NCI-H345 (cell line): ENCODE data around the gene SKI.

Source experiments
- DNase-seq: peaks from one replicate; lab custom pipeline; 2025; lab: John Stamatoyannopoulos, UW

The SKI gene

DNA sequence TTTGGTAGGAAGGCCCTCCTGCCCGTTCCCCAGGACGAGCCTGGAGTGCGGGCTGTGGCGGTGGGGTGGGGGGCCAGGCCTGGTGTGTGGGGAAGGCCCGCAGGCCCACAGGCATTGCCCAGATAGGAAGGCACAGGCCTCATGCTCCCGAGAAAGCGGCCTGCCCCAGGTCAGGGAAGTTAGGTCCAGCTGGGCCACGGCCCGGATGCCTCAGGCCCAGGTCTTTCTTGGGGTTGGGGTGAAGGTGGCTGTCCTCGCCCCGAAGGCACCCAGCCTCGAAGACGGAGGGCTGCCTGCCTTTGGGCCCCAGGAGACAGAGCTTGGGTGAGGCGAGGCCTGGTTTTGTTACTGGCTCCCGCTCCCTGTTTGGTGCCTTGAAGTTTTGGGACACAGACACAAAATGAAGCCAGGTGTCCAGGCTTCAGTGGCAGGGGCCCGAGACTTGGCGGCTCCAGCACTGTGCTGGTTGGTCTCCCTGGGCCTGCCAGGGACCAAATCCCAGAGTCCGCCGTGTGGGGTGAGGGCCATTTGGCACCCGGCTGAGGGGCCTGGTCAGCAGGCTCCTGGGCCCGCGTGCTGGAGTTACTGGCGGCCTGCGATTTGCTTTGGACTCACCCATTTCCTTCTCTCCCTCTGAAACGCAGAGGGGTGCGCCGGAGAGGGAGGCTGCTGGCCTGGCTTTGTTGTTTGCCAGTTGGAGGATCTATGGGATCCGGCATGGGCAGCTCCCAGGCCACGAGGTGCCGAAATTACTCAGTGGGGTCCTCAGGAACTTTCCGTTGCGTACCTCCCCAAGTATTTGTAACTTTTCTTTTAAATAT lies 2.0 kb downstream of the SKI start:
- DNase-seq = no peak

DNA sequence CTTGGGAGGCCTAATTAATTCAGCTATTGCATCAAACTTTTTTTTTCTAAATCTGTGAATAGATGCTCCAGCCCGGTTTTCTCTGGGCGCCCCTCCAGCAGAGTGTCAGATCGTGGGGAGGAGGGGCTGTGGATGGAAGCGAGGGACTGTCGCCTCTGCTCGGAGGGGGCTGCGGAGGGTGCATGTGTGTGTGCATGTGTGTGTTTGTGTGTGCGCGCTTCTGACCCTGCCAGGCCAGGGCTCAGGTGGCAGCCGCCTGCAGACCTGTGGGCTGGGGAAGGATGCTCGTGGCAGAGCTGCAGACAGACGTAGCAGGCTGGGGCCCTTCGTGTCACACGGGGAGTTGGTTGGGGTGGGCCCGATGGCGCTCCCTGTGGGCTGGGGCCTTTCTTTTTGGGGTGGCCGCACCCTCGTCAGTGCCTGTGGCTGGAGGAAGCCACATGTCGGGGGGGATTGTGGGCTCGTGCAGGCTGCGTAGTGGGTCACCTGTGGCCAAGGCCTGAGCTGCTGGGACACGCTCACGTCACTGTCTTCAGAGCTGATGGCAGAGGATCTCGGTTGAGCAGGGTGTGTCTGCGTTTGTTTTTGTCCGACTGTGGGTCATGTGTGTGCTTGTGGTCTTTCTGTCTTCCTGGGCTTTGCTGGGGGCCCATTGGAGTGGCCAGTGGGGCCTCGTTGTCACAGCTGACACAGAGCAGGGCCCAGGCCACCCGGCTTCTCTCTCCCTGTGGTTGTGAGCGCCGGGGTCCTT lies 2.8 kb downstream of the SKI start:
- DNase-seq = no peak

DNA sequence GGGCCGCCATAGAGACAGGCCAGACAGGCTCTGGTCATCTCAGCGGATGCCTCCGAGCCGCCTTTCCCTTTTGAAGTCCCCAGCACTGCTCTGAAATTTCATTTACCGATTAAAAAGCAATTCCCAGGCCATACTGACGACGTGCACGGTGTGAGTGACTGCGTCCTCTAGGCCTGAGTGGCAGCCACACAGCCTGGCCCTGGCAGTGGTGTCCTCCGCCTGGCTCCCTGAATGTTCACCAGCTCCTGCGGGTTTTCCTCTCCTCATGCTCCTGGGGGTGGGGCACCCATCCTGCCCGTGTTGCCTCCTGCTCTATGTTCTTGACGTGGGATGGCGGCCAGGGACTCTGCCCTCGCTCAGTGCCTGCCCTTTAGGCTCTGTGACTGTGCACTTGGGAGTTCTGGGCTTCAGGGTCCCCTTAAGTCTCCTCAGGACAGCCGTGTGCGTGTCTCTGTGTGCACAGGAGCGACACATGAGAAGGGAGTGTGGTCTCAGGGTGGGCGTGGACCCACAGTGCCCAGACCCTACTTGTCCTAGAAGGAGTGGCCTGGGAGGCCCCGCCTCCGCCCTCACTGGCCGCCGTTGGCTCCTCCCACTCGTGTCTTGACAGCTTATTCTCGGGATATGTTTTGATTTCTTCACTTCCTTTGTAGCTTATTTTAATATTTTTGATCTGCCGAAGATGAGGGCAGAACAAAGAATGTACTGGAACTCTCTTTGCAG lies 3.6 kb downstream of the SKI start:
- DNase-seq = no peak

DNA sequence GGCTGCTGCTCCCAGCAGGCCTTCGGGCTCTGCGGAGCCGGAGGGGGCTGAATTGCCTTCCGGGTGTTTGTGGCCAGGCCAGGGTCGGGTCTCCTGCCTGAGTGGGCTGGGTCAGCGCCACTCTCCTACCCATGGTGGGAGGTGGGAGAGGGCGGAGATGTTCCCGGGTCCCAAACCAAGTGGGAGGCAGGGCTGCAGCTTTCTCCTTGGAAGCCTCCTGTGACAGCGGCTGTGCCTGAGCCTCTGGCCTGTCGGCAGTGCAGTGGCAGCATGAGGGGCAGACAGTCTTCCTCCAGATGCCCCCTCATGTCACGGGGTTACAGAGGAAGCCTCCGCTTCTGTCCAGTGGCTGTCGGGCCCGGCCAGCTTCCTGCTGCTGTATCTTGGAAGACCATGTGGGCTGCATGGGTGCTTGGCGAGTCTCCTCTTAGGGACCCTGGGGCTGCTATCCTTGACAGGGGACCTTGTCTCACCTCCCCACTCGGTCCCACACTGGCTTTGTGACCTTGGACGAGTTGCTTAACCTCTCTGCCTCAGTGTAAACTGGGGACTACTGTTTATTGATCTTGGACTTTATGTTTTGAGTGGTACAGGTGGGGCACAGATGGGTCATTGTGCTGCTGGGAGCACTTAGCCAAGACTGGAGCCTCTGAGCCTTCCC lies 4.3 kb downstream of the SKI start:
- DNase-seq = no peak

DNA sequence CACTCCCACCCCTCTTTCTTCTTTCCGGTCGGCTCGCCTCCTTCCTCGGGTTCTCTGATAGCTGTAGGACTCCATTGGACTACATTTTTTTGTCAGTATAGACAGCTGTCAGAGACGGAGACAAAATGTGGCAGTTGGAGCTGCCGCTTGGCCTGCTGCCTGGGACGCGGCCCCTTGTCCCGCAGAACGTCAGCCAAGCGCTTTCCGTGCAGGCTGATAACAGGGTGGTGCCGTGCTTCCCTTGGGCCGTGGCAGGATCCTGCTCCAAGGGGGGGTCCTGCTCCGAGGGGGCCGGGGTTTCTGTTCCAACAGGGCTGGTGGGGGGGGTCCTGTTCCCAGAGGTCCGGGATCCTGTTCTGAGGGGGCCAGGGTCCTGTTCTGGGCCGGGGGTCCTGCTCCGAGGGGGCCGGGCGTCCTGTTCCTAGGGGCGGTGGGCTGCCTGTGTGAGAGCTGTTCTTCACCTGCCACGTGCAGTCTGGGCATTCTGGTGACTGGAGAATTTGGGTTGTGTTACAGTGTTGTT lies 4.9 kb downstream of the SKI start:
- no peak for DNase-seq

DNA sequence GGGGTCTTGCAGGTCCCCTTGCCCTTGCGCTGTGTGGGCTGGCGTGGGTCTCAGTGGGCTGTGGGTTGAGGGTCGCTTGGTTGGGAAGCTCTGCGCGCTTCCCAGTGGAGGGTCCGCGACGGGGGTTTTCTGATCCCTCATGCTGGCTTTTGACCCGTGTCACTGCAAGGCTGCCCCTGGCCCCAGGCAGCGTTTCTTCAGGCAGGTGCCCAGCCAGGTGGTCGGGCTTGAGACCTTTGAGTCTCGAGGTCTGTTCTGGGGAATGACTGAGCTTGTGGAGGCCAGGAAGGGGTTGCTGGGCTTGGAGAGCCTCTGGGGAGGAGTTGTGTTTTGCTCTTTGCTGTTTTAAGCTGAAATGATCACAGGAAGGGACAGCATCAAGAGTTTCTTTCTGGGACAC lies 5.3 kb downstream of the SKI start:
- DNase-seq = no peak

DNA sequence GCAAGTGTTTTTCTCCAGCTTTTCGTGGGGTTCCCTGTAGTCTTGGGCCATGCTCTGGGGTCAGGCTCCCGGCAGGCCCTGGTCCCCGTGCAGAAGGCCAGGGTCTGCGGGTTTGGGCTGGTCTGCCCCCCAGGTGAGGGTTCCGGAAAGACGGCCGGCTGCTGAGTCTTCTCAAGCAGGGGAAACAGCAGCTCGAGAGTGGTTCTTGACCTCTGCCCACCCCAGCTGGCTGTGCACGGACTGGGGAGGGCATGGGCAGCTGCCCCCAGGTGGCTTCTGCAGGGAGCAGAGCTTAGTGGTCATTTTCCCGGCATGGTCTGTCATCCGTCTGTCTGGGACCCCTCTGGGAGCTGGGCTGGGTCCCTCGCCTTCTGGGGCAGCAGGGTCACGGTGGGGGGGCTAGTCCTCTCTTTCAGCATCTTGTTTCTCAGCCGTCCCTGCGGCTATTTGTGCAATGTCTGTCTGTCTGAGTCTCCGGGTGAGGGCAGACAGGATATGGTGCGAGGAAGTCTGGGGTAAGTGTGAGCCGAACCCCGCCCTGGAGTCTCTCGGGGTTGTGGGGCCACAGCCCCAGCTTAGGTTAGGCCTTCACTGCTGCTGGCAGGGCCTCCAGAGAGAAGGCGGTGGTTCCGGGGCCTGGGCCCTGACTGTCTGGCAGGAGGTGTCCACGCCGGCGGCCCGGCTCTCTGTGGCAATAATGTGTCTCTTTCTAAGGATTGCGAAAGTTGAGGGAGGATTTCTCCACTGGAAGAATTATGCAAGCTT lies 6.1 kb downstream of the SKI start:
- no peak for DNase-seq

DNA sequence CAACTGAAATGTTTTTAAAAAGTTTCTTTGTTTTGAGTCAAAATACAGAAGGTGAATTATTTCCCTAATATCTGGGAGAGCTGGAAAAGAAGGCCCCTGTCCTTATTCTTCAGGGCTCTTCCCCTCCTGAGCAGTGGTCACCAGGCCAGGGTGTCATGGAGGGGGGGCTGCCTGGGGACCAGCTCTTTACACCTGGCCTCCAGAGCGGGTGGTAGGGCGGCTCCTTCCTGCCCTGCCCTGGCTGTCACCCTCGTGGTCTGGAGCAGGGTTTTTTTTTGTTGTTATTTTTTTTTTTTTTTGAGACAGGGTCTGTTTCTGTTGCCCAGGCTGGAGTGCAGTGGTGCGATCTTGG lies 6.6 kb downstream of the SKI start:
- no peak for DNase-seq

DNA sequence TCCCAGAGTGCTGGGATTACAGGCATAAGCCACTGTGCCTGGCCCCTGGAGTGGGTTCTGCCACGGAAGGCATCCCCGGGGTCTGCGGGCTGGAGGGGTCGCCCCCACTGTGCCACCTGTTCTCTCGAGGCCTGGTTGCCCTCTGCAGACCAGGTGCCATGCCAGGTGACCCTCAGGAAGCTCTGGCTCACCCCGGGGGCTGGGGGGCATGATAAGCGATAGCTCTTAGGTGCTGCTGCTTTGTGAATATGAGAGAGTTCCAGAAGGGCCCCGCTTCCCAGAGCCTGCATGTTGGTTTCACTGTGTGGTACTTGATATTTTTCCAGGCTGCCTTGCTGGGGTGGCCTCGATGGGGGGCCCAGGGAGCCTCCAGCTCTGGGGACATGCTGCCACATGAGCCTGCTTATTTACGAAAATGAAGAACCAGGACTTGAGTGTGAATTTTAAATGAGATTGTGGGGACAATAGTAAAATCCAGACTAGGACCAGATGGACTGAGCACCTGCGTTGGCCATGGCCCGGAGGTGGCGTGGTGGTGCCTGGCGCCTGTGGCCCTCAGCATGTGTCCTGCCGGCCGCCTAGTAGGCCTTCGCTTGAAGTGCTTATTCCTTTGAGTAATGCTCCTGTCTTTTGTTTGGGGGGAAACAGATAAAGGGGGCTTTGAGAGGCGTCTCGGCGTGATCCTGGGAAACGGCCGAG lies 7.3 kb downstream of the SKI start:
- DNase-seq = no peak

DNA sequence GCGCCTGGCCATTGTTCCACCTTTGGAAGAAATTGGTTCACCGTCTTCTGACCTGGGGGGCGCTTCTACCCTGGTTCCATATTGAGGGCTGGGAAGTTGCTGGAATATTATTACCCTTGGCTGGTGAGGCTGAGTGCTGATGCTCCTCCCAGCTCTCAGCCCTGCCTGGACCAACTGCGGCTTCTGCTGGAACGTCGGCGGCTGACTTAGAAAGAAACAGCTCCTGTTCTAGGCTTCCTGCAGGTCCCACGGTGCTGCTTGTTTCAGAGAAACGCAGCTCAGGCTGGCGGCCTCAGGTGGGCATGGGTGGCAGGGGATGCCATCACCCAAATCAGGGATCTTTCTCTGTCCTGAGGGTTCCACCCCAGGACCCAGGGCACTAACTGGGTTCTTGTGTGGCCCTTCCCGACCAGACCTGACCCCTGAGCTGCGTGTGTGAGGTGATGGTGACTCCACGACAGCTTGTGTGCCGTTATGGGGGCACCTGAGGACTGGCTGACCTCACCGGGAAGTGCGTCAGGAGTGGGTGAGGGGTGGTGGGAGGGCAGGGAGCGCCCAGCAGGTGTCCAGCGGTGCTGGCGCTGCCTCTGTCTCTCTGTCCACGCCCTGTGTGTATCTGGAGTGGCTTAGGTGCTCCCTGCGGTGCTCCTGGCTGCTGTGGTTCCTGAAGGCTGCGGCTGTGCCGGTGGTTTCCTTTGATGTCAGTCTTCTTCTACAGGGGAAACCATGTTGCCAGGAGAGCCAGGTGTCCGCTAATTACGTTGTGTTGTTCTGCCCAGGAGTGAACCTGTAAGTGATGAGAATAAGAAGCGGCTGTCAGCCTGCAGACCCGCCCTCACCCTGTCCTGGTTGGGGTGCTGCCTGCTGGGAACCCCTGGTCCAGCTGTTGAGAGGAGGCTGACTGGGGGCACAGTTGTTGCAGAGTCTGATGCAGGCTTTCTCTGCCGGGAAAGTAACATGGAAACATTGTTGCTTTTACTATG lies 8.9 kb downstream of the SKI start:
- no peak for DNase-seq

DNA sequence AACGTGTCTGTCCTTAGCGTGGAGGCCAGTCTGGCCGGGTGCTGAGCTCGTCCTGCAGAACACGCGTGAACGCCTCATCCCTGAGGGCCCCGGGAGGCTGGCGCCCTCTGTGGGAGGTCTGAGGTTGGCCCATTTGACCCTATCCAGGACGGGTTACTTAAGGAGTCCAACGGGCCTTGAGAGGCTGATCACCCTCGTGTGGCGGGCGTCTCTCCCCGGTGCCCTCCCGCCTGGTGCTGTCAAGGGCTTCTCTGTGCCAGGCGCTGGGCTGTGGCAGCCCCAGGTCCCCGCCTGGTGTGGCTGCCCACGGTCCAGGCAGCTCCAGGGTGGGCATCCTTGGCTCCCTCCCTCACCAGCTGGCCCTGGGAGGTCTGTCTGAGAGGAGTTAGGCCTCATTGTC lies 9.7 kb downstream of the SKI start:
- DNase-seq = no peak

DNA sequence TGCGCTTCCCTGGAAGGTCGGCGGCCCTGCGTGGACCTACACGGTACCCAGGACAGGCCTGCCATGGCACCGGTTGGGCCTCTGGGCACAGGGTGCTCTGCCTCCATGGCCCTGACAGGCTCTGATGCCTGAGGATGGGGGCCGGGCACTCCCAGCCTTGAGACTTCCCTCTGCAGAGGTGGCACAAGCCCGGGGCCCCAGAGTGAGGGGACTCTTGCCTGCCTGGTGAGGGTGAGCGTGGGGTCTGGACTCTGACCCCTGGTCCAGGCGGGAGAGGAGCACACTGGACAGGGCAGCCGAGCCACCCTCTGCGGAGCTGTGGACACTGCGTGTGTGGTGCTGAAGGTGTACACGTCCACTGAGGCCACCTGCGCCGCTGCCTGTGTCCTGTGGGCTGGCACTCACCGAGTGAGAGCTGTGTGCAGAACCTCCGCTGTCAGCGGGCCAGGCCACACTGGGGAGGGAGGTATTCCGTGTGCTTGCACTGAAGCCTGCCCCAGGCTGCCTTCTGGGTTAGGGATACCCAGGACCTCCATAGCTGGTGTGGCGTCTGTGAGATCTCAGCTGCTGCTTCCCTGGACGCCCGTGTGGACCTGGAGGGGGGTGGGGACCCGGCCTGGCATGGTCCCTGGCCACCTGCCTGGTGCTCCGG lies 10.4 kb downstream of the SKI start:
- DNase-seq = no peak

DNA sequence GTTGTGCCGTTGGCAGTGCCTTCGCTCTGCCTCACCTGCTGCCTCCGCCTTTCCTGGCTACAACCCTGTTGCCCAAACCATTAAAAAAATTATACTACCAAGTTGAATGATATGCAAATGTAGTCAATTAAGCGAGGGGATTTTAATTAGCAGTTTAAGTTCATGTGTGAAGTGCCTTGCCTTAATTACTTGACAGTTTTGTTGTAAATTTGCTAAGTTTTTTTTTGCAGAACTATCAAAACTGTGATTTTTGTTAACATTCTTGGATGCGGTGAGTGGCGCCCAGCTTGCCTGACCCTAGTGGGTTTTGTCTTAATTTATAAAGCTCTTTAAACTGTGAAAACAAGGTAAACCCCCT lies 10.9 kb downstream of the SKI start:
- DNase-seq = no peak

DNA sequence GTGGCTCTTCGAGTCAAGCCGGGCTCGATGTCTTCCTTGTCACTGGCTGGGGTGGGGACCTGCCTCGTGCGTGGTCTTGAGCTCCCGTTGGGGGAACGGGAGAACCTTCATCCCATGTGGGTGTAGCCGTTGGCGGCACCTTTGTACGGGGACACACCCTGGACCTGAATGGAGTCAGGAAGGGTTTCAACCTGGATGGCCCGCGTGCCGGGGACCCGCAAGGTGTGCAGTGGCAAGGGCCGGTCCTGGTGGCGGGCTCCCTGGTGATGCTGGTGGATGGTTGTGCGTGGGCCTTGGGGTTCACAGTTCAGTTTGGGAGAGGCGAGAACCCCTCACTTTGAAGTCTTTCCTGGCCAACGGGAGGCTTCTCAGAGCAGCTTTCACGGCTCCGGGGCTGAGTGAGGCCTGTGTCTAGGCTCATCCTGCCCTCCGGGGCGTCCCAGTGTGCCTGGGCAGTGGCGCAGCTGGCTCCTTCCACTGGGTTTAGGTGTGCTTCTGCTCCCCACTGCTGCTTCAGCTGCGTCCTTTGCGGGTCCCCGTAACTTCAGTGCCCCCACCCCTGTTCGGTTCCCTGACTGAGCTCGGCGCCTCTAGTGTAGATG lies 11.4 kb downstream of the SKI start:
- DNase-seq = no peak

DNA sequence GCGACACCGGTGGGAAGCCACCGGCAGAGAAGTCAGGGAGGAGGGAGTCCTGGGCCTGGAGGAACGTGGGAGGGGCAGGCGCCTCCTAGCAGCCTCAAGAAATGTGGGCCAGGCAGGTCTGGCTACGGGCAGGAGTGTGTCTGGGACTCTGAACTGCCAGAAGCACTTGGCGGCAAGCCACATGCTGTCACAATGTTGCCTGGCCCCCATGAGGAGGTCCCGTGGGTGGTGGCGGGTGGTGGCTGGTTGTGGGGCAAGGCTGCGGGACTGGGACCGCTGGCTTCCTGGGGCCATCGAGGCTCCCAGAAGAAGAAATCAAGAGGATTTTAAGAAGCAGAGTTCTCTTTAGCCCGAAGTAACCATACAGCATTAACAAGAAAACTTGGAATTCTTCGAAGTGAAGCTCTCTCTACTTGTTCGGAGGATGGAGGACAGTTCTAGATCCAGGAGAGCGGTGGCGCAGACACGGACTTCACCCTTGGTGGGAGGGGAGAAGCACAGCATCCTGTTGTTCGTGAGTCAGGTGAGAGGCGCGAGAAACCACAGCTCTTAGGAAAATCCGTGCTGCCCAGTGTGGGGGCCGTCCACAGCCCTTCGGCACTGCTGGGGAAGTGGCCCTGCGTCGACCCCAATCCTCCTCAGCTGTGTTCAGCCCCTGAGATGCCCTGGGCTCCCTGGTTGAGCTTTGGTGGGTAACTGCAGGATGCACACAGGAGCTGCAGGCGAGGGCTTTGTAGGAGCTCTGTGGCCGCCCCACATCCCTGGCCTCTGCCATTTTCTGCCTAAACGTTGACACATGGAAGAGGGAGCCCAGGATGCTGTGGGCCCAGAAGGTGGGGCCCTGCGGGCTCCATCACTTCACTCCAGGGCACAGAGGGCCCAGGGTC lies 12.4 kb downstream of the SKI start:
- no peak for DNase-seq

DNA sequence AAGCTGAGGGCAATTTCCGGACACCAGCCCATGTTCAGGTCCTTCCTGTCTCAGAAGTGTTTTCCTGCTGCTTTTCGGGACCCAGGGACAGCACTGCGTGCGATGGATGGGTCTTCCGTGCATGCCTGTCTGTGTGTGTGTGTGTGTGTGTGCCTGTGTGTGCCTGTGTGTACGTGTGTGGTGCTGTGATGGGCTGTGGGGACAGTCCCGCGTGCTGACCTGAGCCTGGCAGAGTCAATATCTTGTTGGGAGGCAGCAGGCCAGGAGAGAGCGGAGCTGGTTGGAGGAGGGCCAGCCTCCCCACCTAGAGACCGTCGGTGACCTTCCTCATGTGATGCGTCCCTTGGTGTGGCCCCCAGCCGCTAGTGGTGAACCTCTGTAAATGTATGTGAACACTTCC lies 13.7 kb downstream of the SKI start:
- no peak for DNase-seq

DNA sequence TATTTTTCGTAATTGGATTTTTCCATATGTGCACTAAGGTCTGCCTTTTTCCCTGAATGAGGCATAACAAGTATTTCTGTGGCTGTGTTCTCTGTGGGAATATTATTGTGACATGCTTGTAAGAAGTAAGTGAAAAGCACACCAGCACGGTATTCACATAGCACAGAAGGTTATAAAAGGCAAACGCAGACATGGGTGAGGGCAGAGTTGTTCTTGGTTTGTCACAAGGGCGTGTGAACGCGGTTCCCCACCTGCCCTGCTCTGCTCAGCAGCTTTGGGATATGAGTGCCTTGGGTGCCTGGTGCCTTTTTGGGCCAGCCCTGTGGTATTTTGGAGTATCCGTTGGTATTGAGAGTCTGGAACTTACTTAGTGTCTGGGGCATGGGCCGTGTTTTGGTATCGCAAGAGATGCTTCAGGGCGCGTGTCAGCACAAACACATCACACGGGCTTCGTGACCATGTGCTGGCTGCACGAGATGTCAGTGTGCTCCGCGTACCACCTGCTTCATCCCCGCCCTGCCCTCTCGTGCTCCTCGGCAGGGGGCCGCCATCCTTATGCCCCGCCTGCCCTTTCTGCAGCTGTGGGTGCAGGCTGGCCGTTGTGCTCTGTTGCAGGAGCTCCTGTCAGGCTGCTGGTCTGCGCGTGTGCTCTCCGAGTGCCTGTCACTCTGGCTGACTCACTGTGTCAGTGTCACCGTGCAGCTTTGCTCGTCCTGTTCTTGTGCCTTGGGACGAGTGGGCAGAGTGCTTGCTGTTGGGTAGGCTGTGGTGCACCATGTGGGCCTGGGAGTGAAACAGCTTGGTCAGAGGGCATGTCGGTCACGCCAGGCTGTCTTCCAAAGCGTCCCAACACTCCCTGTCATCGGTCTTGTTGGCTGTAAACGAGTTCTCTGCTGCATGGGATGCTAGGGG lies 15.0 kb downstream of the SKI start:
- no peak for DNase-seq
